Body of pancreas (tissue), 4 donors: ENCODE measurements around the gene C6orf47.

ENCODE experiments used
- CTCF ChIP-seq, 7 experiments: fragments of 450-650 bp in 4 of 7; fragments of 200-600 bp in 3 of 7; sonication (generic) in 3 of 7; IDR thresholded peaks; one replicate each; pipeline ENCODE4 v1.5.1; 2016 to 2019; ENCODE audit warnings: antibody characterized with exemption in 7 of 7
- POLR2A ChIP-seq, 3 donors: fragments of 450-650 bp; IDR thresholded peaks; one replicate each; pipeline ENCODE4 v1.6.1; 2016; ENCODE audit warnings: antibody characterized with exemption in 3 of 3, mild to moderate bottlenecking in 2 of 3

DNA sequence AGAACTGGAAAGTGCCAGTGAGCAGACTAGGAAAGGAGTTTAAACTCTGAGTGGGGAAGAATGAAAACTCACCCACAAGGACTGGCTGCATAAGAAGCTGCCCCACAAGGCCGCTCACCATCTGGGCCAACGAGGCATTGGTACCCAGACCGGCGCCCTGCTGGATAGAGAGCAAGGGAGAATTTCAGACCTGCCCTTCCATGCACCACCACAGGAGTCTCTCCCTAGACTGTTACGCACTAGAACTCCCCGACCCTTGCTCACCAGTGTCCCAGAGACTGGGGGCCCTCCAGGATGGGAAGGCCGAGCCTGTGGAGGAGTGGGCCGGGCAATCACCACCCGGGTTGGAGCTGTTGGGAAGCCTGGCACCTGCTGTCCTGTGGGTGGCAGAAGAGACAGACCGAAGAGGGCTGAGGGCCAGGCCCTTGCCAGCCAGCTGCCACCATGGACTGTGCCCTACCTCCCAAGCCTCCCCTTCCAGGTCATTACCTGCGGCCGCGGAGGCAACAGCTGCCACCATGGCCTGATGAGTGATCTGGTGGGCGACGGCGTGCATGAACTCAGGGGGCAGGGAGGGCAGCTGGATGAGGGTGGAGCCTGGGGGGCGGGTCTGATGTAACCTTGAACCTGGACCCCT is 16.6 kb downstream of the C6orf47 start:
- no peak for TF ChIP-seq POLR2A (IDR thresholded peaks at IDR 0.05)
- TF ChIP-seq CTCF (IDR thresholded peaks at IDR 0.05), result no peak
